Forelimb muscle (tissue), 1 donor: ENCODE measurements around the gene TUBB3. TPM values are rescaled to one million over a fixed set of nuclear protein-coding genes. Genes with fewer than 3 reads are reported as not detected.
"Not testable (repeated sequence)": the region's sequence is repeated elsewhere in the genome, so short reads cannot be mapped to it uniquely, and the experiment has no call there.

ENCODE experiments used
- DNase-seq: peaks from one replicate; pipeline ENCODE4 v3.0.0-alpha.2; 2013; ENCODE audit warnings: low read depth
- polyA plus RNA-seq: library from polyadenylated mRNA; unstranded; fragments of 120-200 nt; gene quantifications from one replicate; pipeline ENCODE4 v1.2.1, GENCODE V29; 2013; ENCODE audit not compliant: insufficient read length

Gene TUBB3
- polyA plus RNA-seq, 1 donor: 6.1 TPM

- DNase-seq: no peak
Measured at GRCh38 chr16:89900885-89901284, 22.3 kb upstream of the TUBB3 start.

DNA sequence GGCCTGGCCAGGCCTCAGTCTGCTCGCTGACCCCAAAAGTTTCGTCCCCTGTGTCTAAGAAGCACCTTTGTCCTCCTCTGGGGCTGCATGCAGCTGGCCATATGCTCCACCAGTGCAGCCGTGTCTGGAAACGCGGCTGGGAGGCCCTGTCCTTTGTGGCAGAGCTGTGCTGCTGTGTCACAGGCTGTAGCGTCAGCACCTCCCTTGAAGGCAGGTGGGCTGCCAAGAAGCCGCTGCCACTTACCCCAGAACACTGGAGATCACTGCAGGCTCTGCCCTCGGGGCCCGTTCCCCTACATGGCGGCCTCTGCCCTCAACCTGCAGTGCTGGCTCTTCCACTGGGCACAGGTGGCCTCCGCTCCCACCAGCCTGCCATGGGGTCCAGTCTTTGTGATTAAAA, 20.2 kb upstream of the TUBB3 start:
- no peak for DNase-seq

DNA sequence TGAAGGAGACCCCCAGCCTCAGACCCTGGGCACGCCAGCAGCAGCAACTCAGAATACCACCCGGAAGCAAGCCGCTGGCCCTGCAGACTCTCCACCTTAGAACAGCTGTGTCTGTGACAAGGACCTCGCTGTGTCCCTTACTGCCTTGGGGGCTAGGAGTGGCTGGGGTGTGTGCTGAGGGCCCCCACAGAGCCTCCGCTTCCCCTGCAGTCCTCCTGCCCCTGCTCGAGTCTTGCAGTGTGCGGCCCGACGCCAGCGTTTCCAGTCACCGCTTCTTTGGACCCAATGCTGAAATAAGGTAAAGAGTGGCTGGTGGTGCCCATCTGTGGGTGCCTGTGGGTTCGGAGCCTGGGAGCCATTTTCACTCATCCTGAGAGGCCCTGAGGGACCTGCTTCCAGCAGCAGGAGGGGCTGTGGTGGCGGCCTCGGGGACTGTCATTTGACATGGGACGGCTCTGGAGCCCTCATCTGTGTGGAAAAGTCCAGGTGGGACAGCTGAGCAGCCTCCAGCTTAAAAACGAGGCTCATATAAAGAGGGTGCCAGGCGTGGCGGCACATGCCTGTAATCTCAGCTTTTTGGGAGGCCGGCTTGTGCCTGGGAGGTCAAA, 19.1 kb upstream of the TUBB3 start:
- DNase-seq: no peak

DNA sequence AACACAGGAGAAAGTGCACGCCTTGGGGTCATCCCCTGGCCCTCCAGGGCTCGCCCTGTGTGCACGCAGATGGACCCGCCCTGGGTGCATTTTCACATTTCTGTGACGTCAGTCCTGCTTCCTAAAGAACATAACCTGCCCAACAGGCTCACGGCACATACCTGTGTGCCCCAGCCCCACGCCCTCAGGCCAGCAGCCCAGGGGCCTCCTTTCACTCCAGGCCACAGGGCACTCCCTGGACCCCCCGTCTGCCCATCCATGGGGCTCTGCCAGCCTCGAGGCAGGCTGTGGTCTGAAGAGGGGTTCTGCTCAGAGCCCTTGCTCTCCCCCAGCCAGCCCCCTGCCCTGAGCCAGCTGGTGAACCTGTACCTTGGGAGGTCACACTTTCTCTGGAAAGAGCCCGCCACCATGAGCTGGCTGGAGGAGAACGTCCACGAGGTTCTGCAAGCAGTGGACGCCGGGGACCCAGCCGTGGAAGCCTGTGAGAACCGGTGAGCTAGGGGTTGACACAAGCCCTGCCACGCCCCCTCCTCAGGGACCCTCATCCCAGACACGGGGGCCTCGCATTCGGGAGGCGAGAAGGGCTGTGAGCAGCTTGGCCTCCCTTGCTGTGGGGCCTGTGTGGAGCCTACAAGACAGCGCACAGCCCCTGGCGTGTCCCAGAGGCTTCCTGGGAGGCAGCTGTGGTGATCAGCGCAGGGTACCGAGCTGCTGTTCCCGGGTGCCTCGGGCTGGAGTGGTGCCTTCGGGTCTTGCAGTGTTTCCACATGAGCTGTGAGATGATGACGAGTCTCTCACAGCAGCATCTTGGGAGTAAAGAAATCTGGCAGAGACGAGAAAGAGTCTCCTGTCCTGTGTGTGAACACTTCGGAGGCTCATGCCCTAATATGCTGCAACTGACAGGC, 18.3 kb upstream of the TUBB3 start:
- no peak for DNase-seq

DNA sequence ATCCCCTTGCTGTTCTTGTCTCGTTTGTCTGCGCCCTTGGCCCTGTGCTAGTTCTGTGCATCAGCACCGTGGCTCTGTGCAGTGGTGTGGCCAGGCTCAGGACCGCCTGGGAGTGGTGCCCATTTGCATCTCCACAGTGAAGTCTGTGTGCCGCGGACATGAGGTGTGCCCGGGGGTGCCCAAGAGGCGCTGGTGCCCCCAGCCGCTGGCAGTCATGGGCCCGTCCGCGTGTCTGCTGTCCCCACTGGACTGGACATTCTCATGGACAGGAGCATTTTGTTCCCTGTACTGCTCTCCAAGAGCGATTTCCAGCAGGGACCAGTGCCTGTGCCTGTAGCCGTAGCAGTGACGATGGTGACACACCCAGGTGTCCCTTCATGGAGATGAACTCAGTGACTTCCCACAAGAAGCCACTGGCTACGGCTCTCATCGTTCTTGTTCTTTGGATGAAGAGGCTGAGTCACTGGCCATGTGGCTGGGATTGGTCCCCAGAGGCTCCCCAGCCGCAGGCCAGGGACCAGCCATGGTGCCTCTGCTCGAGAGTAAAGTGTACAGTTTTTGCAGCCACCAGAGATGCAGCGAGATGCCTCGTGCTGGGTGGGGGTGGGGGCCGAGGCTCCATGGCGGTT, 17.5 kb upstream of the TUBB3 start:
- no peak for DNase-seq

DNA sequence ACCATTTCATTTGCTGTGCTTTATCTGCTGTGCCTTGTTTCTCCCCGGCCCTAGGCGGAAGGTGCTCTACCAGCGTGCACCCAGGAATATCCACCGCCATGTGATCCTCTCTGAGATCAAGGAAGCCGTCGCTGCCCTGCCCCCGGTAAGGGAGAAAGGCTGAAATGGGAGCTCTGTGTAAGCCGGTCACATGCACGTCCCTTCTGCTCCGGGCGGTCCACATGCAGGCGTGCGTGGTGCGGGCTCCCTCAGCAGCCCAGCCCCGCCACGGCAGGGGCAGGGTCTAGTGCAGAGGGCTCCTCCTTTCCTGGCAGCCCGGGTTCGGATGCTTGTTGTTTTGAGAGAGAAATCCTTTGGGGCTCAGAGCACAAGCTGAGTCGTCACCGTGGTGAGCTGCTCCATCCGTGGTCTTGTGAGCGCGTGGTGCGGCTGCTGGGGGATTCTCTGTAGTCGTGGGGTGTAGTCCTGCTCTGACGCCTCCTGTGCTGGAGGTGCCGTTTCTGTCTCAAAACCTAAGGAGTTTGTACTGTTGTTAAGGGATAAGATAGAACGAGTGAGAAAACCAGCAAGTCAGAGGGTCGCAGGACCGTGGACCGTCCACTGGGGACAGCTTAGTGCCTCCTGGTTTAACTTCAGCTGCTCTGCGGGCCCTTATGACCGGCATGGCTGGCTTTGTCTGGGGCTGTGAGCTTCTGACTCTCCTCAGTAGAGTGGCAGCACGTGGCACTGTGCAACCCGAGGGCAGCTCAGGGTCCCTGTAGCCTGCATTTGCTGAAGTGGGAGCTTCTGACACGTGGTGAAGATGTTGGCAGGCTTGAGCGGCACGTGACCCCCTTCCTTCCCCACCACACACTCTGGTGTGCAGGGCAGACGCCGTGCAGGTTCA, 16.8 kb upstream of the TUBB3 start:
- DNase-seq: no peak

DNA sequence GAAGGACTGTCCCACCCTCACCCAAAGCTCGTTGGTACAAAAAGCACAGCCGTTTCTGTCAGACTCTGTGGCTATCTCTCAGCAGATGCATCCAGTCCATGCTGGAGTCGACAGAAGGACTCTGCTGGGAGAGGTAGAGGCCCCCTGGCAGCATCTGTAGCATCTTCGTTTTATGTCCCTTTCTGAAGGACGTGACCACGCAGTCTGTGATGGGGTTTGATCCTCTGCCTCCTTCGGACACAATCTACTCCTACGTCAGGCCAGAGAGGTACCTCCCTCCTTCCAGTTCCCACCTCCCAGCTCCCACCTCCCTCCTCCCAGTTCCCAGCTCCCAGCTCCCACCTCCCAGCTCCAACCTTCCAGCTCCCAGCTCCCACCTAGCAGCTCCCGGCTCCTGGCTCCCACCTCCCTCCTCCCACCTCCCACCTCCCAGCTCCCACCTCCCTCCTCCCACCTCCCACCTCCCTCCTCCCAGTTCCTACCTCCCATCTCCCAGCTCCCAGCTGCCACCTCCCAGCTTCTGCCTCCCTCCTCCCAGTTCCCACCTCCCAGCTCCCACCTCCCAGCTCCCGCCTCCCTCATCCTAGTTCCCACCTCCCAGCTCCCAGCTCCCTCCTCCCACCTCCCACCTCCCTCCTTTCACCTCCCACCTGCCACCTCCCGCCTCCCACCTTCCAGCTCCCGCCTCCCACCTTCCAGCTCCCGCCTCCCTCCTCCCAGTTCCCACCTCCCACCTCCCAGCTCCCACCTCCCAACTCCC, 15.9 kb upstream of the TUBB3 start:
- DNase-seq: no peak

- no peak for DNase-seq
Measured at GRCh38 chr16:89908236-89908635, 14.9 kb upstream of the TUBB3 start.

GRCh38 chr16:89909777-89910716, 13.1 kb upstream of the TUBB3 start:
- no peak for DNase-seq

DNA sequence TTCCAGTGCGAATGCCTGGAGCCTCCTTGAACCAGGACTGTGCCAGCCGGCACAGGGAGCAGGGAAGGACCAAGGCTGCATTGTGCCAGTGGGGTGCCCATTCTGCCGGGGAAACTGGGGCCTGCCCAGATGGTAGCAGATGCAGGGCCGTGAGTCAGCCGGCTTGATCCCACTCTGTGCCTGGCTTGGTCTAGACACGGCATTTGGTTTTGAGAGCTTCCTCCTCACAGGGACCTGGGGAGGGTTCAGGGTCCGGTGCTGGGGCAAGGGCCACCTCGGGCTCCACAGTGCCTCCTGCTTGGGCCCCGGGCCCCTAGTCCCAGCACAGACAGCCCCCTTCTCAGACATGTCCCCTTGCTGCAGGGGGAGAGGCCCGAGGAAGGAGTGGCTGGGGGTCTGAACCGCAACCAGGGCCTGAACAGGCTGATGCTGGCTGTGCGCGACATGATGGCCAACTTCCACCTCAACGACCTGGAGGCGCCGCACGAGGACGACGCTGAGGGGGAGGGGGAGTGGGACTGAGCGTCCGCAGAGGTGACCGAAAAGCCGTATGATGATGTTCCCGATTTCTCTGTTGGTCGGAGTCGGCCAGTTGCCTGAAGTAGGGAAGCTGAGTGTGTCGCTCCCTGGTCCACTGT, 12.3 kb upstream of the TUBB3 start:
- no peak for DNase-seq

- no peak for DNase-seq
Measured at GRCh38 chr16:89911375-89911774, 11.8 kb upstream of the TUBB3 start.

GRCh38 chr16:89912143-89912542, 11.0 kb upstream of the TUBB3 start:
- no peak for DNase-seq

GRCh38 chr16:89912627-89913026, 10.5 kb upstream of the TUBB3 start:
- no peak for DNase-seq

GRCh38 chr16:89913408-89914387, 9.4 kb upstream of the TUBB3 start:
- DNase-seq: no peak

GRCh38 chr16:89914642-89915285, 8.4 kb upstream of the TUBB3 start:
- not testable (repeated sequence) for DNase-seq

GRCh38 chr16:89915303-89916232, 7.6 kb upstream of the TUBB3 start:
- DNase-seq: no peak
